Caco-2 (cell line): ENCODE data around the gene ERI3. TPM values are rescaled to one million over a fixed set of nuclear protein-coding genes. Genes with fewer than 3 reads are reported as not detected.

ENCODE experiments used
- BruUV-seq: library from RNA; stranded (reverse); fragments of 400-500 nt; replicated peaks from 2 replicates; lab custom pipeline; 2021; lab: Mats Ljungman, UMichigan
- CTCF ChIA-PET: fragments of 300-600 bp; sonication (Branson Sonifier 250); formaldehyde crosslinking; loops from one replicate; lab custom pipeline; 2022; ENCODE audit warnings: antibody characterized with exemption; lab: Charles Lee
- POLR2A ChIA-PET: fragments of 300-600 bp; sonication (Branson Sonifier 250); formaldehyde crosslinking; loops from one replicate; lab custom pipeline; 2022; ENCODE audit warnings: antibody characterized with exemption; lab: Charles Lee
- DNase-seq, 2 experiments: peaks; one replicate each; pipeline versions ENCODE4 v3.0.0 to v3.0.0-alpha.2; 2020 to 2022
- H3K27me3 ChIP-seq: replicated peaks from 2 replicates; pipeline ENCODE4 v1.6.0; 2011; ENCODE audit warnings: low read length; ENCODE audit not compliant: control insufficient read depth, insufficient read depth
- H3K36me3 ChIP-seq: 2 replicates; pipeline ENCODE4 v1.5.1; 2011; ENCODE audit warnings: low read length; ENCODE audit not compliant: control insufficient read depth, insufficient read depth
- H3K4me1 ChIP-seq: fragments of 250-450 bp; sonication (Bioruptor Pico); 2 replicates; pipeline ENCODE4 v1.5.1; 2020; ENCODE audit warnings: mild to moderate bottlenecking
- H3K4me3 ChIP-seq: 2 replicates; pipeline ENCODE4 v1.5.1; 2011; ENCODE audit warnings: low read depth, mild to moderate bottlenecking, control low read depth, low read length
- H3K9me3 ChIP-seq: fragments of 250-450 bp; sonication (Bioruptor Pico); 2 replicates; pipeline ENCODE4 v1.5.1; 2020; ENCODE audit warnings: mild to moderate bottlenecking, moderate library complexity
- H3K27ac Mint-ChIP-seq: one replicate; pipeline ENCODE4 v1.8.0; 2022; ENCODE audit warnings: mixed read lengths; ENCODE audit not compliant: unreplicated experiment
- H3K27me3 Mint-ChIP-seq: one replicate; pipeline ENCODE4 v1.8.0; 2022; ENCODE audit warnings: mixed read lengths; ENCODE audit not compliant: insufficient read depth, unreplicated experiment
- H3K36me3 Mint-ChIP-seq: one replicate; pipeline ENCODE4 v1.8.0; 2022; ENCODE audit warnings: mild to moderate bottlenecking, mixed read lengths; ENCODE audit not compliant: insufficient read depth, unreplicated experiment
- H3K4me1 Mint-ChIP-seq: one replicate; pipeline ENCODE4 v1.8.0; 2022; ENCODE audit warnings: low read depth, mixed read lengths; ENCODE audit not compliant: unreplicated experiment
- H3K4me3 Mint-ChIP-seq: one replicate; pipeline ENCODE4 v1.8.0; 2022; ENCODE audit warnings: mild to moderate bottlenecking, moderate library complexity, mixed read lengths; ENCODE audit not compliant: unreplicated experiment
- H3K9me3 Mint-ChIP-seq: one replicate; pipeline ENCODE4 v1.8.0; 2022; ENCODE audit warnings: mixed read lengths; ENCODE audit not compliant: unreplicated experiment
- CTCF ChIP-seq, 2 experiments: fragments of 200-600 bp in 1 of 2; IDR thresholded peaks; 1 replicate in 1 of 2; 2 replicates in 1 of 2; pipeline versions ENCODE4 v1.5.1 to v1.8.0; 2011 to 2022; ENCODE audit warnings: antibody characterized with exemption in 1 of 2, control low read depth in 1 of 2, inconsistent platforms in 1 of 2, low read depth in 1 of 2, low read length in 1 of 2, mild to moderate bottlenecking in 1 of 2, moderate library complexity in 1 of 2; ENCODE audit not compliant: insufficient read depth in 1 of 2, severe bottlenecking in 1 of 2, unreplicated experiment in 1 of 2
- intact Hi-C: fragments of 100-400 bp; cut with micrococcal nuclease; formaldehyde crosslinking; loops from one replicate; pipeline ENCODE4 v1.10.0; 2022; ENCODE audit not compliant: unreplicated experiment
- total RNA-seq: library from RNA; stranded (reverse); gene quantifications from 2 replicates; pipeline ENCODE4 v1.2.3, GENCODE V29; 2022

Gene ERI3
- total RNA-seq, 1 experiment from 2014 or later: 38.2 TPM

- no peaks in the 10 kb centered on the region for H3K36me3 ChIP-seq
- Mint-ChIP-seq H3K9me3 (no peaks in the 10 kb centered on the region), H3K36me3 (peaks cover 6% of the 10 kb centered on the region), H3K27me3 (no peaks in the 10 kb centered on the region), H3K27ac (no peak overlapping the region), H3K4me3 (no peak overlapping the region), H3K4me1 (peaks cover 6% of the 10 kb centered on the region)
- CTCF ChIA-PET: no interaction called here
- no peak overlapping the region for H3K4me3 ChIP-seq
- no TSS peak for BruUV-seq
- DNase-seq: no peak
- H3K27me3 ChIP-seq: no peaks in the 10 kb centered on the region
- TF ChIP-seq CTCF (IDR thresholded peaks at IDR 0.05; ENCODE audit: insufficient read depth in 1 of 2, low read depth in 1 of 2, low read length in 1 of 2, severe bottlenecking in 1 of 2, unreplicated experiment in 1 of 2): no peak
- no peaks in the 10 kb centered on the region for H3K9me3 ChIP-seq
- intact Hi-C loops: no loop called here
- H3K4me1 ChIP-seq: no peaks in the 10 kb centered on the region
- POLR2A ChIA-PET: no interaction called here
Measured at GRCh38 chr1:44357710-44358109, 2.7 kb upstream of the ERI3 start.

DNA sequence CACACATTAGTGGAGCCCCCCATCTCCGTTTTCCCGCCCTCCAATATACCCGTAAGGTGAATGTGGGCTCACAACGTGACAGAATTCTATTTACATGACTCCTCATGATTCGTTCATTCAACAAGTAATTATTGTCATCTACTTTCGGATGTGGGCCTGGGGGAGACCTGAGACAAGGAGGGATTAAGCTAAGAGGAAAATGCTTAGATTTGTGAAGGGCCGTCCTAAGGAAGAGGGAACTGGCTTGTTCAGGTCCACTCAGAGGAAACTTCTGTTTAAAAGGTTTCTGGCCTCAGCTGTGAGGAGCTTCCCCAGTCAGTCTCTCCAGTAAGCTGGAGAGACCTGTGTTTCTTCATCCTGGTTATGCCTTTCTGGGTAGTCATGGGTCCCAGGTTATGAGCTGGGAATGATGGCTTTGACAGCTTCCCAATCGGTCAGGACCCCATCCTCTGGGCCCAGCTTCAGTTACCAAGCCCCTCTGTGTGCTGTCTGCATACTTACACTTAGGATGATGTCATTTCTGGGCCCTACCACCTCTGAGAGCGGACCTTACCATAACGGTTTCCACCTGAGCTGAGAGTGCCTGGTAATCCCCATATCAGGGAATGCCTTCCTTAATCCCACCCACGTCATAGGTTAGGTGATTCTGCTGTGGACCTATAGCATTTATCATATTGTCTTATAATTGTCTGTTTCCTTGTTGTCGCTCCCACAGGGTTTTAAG is 687 bp upstream of the ERI3 start:
- no peaks in the 10 kb centered on the region for H3K27me3 ChIP-seq
- H3K36me3 ChIP-seq: no peaks in the 10 kb centered on the region
- Mint-ChIP-seq H3K4me1 (peaks cover 6% of the 10 kb centered on the region), H3K4me3 (peak overlapping the region; percentile 84), H3K9me3 (no peaks in the 10 kb centered on the region), H3K27ac (peak overlapping the region; percentile 87), H3K27me3 (no peaks in the 10 kb centered on the region), H3K36me3 (peaks cover 10% of the 10 kb centered on the region)
- H3K4me1 ChIP-seq: no peaks in the 10 kb centered on the region
- POLR2A ChIA-PET: interaction anchor here (1.2 kb wide), 1 partner anchor 28 kb away, joined by 4 read pairs; no protein-coding TSS in a partner anchor
- CTCF ChIA-PET: no interaction called here
- no peak for TF ChIP-seq CTCF (IDR thresholded peaks at IDR 0.05; ENCODE audit: insufficient read depth in 1 of 2, low read depth in 1 of 2, low read length in 1 of 2, severe bottlenecking in 1 of 2, unreplicated experiment in 1 of 2)
- no peak for DNase-seq
- no peaks in the 10 kb centered on the region for H3K9me3 ChIP-seq
- BruUV-seq: no TSS peak
- intact Hi-C loops: loop anchor here (2.0 kb wide), 1 partner anchor 17 kb away; no protein-coding TSS in a partner anchor
- H3K4me3 ChIP-seq: peak overlapping the region; percentile 34

- Histone ChIP-seq H3K4me1 (no peaks in the 10 kb centered on the region), H3K4me3 (peak overlapping the region; percentile 76), H3K36me3 (no peaks in the 10 kb centered on the region), H3K9me3 (no peaks in the 10 kb centered on the region), H3K27me3 (no peaks in the 10 kb centered on the region)
- Mint-ChIP-seq H3K27me3 (no peaks in the 10 kb centered on the region), H3K9me3 (no peaks in the 10 kb centered on the region), H3K36me3 (peaks cover 10% of the 10 kb centered on the region), H3K4me3 (peak overlapping the region; percentile 84), H3K27ac (peak overlapping the region; percentile 87), H3K4me1 (peaks cover 6% of the 10 kb centered on the region)
- no peak for TF ChIP-seq CTCF (IDR thresholded peaks at IDR 0.05; ENCODE audit: insufficient read depth in 1 of 2, low read depth in 1 of 2, low read length in 1 of 2, severe bottlenecking in 1 of 2, unreplicated experiment in 1 of 2)
- ChIA-PET POLR2A (interaction anchor here (1.2 kb wide), 1 partner anchor 26 kb away, joined by 4 read pairs; no protein-coding TSS in a partner anchor), CTCF (interaction anchor here (0.6 kb wide), 1 partner anchor 8 kb away, joined by 3 read pairs; no protein-coding TSS in a partner anchor)
- intact Hi-C loops: loop anchor here (2.0 kb wide), 1 partner anchor 16 kb away; no protein-coding TSS in a partner anchor
- BruUV-seq: TSS peak; percentile 53
- no peak for DNase-seq
Measured at GRCh38 chr1:44354268-44354839, 703 bp downstream of the ERI3 start.
